ENCODE data around the gene LIMK1.

- TF ChIP-seq CTCF (conservative IDR thresholded peaks at IDR 0.05; ENCODE audit: low read length) (no peak), EZH2phosphoT487 (IDR thresholded peaks at IDR 0.05; ENCODE audit: borderline replicate concordance) (no peak)
Observed at GRCh38 chr7:74040101-74040790, 43.4 kb upstream of the LIMK1 start.
